Stimulated activated naive CD4-positive, alpha-beta T cell treated with Interleukin-2 at 50 U/mL for 16 hours (primary cell): ENCODE results near the gene ARAP2.
A peak's percentile ranks its signal among the peaks of the same experiment; 100 is the strongest.

ENCODE experiments used
- DNase-seq: peaks from one replicate; lab custom pipeline; 2025; lab: John Stamatoyannopoulos, UW

ARAP2 gene

GRCh38 chr4:36244257-36245082 lies at the start of gene ARAP2:
Gene ARAP2, minus strand, starts transcription at chr4:36244514. Its CDS starts 15,028 bp downstream, at chr4:36229486.
- DNase-seq: peak; percentile 76

DNA sequence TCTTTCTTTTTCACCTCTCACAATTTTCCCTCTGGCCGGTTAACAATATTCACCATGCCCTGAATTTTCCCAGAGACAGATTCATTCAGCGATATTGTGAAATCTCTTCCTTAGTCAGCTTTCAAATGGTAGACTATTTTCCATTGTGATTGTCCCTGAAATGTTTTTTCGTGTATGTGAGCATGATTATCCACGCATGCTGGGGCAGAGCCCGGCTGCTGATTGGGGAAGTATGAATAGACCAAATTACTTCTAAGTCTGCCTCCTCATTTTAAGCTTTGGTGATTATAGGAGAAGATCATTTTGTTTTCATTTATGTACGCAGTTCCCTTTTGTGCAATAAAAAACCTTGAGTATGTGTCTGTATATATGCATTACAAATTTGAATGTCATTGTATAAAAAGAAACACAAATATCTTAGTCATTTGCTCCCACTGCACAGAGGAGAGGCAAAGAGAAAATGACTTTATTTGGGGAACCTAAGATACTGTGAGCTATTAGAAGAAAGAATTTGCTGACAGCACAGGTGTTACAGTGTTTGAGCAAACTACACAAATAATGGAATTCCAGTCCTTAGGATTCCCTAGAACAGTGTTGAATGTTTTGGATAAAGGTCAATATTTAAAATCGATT lies 48.4 kb upstream of the ARAP2 start:
- no peak for DNase-seq

- no peak for DNase-seq
These were observed 46.3 kb upstream of the ARAP2 start for GRCh38 chr4:36290641-36291040.

GRCh38 chr4:36288731-36289426 lies 44.6 kb upstream of the ARAP2 start:
- DNase-seq: no peak

DNA sequence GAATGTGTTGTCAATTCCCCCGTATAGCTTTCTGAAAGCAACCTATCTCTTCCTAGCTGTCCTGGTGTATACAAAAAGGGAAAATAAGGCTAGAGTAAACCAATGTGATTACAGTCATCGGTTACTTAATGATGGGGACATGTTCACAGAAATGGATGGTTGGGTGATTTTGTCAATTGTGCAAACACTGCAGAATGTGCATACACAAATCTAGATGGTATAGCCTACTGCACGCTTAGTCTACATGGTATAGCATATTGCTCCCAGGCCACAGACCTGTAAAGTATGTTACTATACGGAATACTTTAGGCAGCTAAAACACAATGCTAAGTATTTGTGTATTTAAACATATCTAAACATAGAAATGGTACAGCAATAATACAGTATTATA lies 42.2 kb upstream of the ARAP2 start:
- DNase-seq: no peak

GRCh38 chr4:36285784-36286480 lies 41.6 kb upstream of the ARAP2 start:
- peak; percentile 49 for DNase-seq

- DNase-seq: no peak
These were observed 39.7 kb upstream of the ARAP2 start for GRCh38 chr4:36283912-36284465.

GRCh38 chr4:36282503-36283030 lies 38.3 kb upstream of the ARAP2 start:
- no peak for DNase-seq

- DNase-seq: peak; percentile 23
These were observed 37.2 kb upstream of the ARAP2 start, which contains the start of gene DTHD1 for GRCh38 chr4:36281384-36282106. Gene DTHD1, plus strand, starts transcription at chr4:36281616. Its CDS starts 143 bp downstream, at chr4:36281759.

GRCh38 chr4:36280555-36280954 lies 36.2 kb upstream of the ARAP2 start:
- DNase-seq: no peak

DNA sequence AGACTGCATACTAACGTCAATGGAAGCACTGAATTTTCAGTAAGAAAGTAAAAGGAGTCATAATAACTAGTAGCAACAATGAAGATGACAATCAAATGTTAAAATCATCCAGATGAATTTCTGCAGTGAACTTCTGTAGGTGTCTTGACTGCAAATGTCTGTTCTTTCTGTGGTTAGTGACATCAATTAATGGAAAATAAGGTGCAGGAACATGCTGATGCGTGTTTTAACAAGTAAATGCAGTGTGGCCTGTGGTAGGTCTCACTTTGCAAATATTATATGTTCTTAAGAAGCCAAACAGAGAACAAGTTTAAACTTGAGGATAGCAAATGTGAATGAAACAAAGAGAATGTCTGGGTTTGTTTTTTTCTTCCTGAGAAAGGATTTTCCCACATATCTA lies 34.5 kb upstream of the ARAP2 start:
- DNase-seq: no peak

DNA sequence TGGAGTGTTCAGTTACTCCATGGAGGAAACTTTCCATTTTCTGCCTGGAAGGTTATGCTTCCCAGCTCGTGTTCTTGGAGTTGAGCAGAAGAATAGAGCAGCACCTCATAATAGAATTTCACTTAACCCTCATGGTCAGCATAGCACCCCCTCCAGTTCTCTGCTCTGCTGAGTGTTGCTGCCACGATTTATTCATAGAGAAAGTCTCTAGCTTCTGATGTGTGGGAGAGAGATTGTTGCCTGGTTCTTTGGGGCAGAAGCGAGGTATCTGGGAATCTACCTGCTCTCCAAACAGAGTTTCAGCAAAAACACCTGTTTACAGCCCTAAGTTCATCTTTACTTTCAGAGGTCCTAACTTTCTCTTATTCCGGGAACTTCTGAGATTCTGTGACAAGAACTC lies 33.2 kb upstream of the ARAP2 start:
- no peak for DNase-seq

- DNase-seq: no peak
These were observed 29.8 kb upstream of the ARAP2 start for GRCh38 chr4:36274158-36274557.

DNA sequence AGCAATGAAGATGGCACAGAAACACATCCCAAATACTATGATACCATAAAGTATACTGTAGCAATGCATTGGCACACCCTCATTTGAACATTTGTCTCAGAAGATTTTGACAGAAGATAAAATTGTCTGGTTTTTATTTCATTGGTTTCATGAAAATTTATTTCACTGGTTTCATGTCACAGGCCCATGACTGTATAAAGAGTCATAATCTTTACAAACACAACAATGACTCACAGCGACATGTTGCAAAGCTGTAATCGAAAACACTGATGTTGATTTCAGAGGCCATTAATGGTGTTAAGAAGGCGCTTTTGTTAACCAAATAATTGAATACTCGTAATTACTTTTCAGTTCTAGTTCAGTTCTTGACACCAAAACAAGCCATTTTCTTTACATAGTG lies 29.0 kb upstream of the ARAP2 start:
- DNase-seq: no peak

DNA sequence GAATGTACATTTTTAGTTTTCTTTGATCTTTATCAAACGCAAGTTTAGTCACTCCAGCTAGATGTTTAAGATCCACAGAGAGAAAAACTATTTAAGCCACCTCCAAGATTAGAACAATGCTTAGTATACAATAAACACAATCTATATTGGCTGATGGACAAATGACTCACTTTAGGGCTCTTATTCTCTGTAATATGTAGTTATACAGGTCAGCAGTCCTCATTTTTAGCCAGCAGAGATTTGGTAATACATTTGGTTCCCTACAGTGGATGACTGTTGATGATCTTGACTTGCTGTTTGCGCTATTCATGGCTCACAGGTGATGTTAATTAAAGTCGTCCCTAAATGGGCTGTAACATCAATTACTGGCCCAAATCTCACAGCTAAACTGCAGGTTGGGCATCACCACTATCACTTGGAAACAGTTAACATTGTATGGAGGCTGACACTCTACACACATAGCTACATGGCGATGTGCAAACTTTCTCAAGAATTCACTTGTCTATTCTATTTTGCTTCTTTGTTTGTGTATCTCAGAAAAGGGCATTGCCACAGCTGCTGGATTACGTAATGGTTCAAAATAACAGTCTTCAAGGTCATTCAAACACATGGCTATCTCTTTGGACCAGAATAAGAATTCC lies 25.3 kb upstream of the ARAP2 start:
- no peak for DNase-seq

- peak; percentile 10 for DNase-seq
These were observed 24.8 kb upstream of the ARAP2 start for GRCh38 chr4:36269101-36269500.

GRCh38 chr4:36267486-36268268 lies 23.4 kb upstream of the ARAP2 start:
- no peak for DNase-seq

GRCh38 chr4:36264207-36264826 lies 20.0 kb upstream of the ARAP2 start:
- no peak for DNase-seq

DNA sequence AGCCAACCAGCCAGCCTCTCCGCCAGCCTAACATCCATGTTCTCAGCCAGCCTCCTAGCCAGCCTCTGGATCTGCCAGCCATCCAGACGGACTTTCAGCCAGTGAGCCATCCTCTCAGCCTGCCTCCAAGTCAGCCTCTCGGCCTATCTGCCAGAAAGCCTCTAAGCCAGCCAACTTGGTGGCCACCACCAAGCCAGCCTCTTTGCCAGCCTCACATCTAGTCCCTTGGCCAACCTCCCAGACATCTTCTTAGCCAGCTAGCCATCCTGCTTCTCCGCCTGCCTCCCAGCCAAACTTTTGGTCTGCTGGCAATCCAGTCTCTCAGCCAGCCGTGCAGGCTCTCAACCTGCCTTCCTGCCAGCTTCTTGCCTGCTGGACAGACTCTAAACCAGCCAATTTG lies 16.4 kb upstream of the ARAP2 start:
- no peak for DNase-seq
